Cerebellar cortex (tissue), 1 donor: ENCODE data around the gene HOXC9.
A peak's percentile ranks its signal among the peaks of the same experiment; 100 is the strongest.

Source experiments
- DNase-seq: peaks from one replicate; pipeline ENCODE4 v3.0.0-alpha.2; 2015; ENCODE audit warnings: low spot score

The HOXC9 gene

DNA sequence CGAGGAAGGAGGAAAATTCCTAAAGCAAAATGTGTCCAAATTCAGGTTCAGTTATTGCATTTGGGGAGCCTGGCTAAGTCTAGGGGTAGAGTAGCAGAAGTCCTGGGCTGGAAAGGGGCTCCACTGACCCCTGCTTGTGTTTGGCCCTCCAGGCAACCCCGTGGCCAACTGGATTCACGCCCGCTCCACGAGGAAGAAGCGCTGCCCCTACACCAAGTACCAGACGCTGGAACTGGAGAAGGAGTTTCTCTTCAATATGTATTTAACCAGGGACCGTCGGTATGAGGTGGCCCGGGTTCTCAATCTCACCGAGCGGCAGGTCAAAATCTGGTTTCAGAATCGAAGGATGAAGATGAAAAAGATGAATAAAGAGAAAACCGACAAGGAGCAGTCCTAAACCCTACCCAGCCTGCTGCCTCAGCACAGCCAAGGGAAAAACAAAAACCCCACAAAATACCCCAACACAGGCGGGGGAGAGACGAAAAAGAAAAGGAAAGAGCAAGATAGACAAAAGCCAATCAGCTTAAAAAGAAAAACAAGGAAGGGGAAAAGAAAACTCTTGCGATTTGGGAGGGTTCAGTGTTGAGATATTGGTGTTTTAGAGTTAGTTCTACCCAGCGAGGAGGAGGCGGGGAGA lies 2.4 kb downstream of the HOXC9 start:
- no peak for DNase-seq

DNA sequence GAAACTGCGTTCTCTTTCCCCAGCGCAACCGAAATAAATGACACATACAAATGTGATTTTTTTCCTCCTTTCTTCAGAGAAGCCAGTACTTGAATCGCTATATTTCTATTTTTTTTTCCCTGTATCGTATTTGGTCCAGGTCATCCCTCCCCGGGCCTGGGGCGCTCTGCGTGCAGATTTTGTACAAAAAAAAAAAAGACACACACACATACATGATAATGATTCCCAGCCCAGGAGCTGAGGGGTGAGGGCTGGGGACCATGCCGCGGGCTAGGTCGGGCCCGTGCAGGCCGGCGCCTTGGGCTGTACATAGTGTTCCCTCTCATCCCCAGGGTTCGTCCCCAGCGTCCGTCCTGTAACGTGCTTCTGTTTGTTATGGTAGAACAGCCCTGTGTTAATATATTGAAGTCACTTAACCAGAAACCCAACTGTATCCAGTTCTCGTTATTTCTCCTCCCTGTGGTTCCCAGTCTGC lies 3.0 kb downstream of the HOXC9 start:
- DNase-seq, result no peak

GRCh38 chr12:54003625-54004024 lies 3.7 kb downstream of the HOXC9 start:
- no peak for DNase-seq

GRCh38 chr12:54004063-54004840 lies 4.3 kb downstream of the HOXC9 start:
- DNase-seq, result no peak

- no peak for DNase-seq
Measured at GRCh38 chr12:54004841-54005530, 5.0 kb downstream of the HOXC9 start.

GRCh38 chr12:54005531-54005852 lies 5.5 kb downstream of the HOXC9 start:
- no peak for DNase-seq

DNA sequence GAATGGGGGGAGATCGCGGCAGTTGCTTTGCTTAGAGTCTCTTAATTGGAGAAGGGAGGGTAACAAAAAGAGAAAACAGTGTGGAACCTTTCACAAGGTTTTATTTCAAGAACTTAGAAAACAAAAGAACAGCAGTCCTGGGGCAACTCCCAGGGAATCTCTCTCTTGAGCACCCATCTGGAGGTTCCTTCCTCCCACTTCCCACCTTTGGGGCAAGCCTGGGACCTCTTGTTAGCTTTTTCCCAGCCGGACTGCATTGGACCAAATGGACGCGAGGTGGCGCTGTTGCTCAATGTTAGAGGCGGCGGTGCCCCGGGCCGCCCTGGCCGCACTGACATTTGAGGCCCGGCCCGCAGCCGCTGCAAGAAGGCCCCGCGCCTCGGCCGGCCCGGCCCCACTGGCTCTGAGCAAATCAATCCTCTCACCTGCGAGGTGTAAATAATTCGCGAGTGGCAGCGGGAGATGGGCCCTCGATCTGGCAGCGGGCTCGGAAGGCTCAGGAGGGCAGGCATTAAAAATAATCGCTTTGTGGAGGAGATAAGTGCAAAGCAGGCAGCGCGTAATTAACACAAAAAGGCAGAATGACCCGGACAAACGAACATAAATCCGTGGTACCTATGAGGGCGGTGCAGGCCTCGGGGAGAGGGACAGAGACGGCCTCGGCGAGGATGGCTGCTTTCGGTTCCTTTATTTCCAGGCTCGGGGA lies 6.0 kb downstream of the HOXC9 start:
- peak; percentile 91 for DNase-seq

- no peak for DNase-seq
Measured at GRCh38 chr12:54006559-54007220, 6.7 kb downstream of the HOXC9 start.

GRCh38 chr12:54007538-54008259 lies 7.7 kb downstream of the HOXC9 start:
- DNase-seq, result no peak

DNA sequence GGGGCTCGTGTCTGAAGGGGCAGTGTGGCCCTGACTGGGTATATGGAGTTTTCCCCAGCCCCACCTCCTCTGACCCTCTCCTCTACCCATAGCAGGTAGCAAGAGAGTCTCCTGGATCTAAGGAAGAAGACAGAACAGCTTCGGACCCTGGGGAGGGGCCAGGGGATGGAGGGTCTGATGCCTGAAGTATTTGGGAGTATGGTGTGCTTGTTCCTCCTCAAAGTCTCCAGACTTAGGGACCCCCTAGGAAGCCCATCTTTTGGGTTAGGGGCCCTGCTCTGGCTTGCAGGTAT lies 8.2 kb downstream of the HOXC9 start:
- no peak for DNase-seq

- no peak for DNase-seq
Measured at GRCh38 chr12:54009171-54010052, 9.5 kb downstream of the HOXC9 start.

- no peak for DNase-seq
Measured at GRCh38 chr12:54010053-54010971, 10.4 kb downstream of the HOXC9 start.

DNA sequence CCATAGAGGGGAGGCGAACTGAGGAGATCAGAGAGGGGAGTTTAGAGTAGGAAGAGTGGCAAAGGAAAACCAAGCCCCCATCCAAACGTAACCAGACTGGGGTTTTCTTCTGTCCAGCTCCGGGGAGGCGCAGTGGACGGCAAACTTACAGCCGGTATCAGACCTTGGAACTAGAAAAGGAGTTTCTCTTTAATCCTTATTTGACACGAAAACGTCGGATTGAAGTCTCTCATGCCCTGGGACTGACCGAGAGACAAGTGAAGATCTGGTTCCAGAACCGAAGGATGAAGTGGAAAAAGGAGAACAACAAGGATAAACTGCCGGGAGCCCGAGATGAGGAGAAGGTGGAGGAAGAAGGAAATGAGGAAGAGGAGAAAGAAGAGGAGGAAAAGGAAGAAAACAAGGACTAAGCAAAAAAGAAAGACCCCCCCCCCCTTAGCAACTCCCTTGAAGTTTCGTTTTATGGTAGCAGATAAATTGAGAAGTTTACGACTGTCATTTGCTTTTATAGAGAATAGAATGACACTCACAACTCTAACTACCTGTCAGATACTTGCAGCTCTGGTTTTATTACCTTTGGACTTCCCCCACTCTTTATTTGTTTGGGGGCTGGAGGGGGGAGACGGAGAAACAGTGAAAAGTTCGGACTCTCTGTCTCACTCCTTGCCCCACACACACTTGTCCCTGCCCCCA lies 11.2 kb downstream of the HOXC9 start:
- no peak for DNase-seq

DNA sequence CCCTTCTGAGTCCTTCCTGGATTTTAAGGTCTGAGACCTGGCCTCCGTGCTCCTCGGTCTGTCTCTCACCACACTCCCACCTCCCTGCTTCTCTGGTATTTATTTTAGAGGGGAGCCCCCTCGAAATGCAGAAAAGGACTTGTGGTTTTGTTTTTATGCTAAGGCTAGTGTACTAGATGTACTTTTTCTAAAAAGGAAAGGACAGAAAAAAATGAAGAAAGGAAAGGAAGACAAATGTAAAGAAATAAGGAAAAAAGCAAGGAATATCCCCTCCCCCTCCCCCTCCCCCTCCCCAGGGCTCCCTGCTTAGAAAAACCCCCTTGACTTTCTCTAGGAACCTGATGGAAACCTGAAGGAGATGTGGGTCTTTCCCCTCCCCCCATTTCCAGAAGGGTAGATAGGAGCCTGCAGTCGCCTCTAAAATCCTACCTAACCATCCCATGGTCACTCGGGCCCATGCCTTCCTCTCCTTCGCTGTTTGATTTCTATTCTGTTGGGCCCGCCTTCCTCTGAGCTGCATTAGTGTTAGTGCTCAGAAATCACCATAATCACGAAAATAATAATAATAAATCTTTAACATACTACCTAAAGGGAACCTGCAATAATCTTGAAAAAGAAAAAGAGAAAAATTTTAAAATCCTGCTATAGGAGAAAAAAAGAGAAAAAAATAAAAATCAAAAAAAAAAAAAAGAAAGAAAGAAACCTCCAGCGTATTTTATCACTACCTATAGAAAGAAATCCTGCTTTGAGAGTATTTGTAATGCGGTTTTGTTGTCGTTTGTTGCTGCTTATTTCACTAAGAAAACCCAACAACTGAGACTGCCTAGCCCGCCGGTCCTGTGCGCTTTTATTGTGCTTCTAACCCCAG lies 11.9 kb downstream of the HOXC9 start:
- DNase-seq, result no peak

- DNase-seq, result no peak
Measured at GRCh38 chr12:54012631-54013409, 12.9 kb downstream of the HOXC9 start.

- no peak for DNase-seq
Measured at GRCh38 chr12:54014377-54015017, 14.5 kb downstream of the HOXC9 start.
